ENCODE data around the gene ABCD3.

The ABCD3 gene

DNA sequence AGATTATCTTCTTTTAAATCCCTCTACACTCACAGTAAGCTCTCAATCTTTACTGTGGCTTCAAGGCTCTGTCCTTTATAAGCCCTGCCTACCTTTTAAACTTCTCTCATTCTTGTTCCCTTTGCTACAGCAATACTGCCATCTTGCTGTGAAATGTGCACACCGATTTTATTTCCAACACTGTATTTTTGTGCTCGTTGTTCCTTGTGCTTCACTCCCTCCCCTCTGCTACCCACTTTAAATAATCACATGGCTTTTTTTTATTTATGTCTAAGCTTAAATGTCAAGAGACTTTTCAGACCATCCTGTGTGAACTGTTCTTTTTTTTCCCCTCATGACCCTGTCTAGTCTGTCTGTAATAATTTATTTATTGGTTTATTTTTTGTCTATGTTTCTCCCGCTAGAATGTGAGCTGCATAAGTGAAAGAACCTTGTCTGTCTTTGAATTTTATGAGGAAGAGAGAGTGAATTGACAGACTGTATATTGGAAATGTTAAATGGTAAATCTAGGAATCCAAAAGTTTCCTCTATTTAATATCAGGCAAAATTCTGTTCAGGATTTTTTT, 45.7 kb downstream of the ABCD3 start:
- peak; percentile 55 for DNase-seq (ENCODE audit: low read depth, low spot score)
- H3K4me3 ChIP-seq (ENCODE audit: low read depth, low read length) = no peak overlapping the region
- in situ Hi-C loops (cut with HindIII; ENCODE audit: low sequenced_read_pairs) = no loop called here
- TF ChIP-seq, protein P1, sequence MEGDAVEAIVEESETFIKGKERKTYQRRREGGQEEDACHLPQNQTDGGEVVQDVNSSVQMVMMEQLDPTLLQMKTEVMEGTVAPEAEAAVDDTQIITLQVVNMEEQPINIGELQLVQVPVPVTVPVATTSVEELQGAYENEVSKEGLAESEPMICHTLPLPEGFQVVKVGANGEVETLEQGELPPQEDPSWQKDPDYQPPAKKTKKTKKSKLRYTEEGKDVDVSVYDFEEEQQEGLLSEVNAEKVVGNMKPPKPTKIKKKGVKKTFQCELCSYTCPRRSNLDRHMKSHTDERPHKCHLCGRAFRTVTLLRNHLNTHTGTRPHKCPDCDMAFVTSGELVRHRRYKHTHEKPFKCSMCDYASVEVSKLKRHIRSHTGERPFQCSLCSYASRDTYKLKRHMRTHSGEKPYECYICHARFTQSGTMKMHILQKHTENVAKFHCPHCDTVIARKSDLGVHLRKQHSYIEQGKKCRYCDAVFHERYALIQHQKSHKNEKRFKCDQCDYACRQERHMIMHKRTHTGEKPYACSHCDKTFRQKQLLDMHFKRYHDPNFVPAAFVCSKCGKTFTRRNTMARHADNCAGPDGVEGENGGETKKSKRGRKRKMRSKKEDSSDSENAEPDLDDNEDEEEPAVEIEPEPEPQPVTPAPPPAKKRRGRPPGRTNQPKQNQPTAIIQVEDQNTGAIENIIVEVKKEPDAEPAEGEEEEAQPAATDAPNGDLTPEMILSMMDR (IDR thresholded peaks at IDR 0.05; ENCODE audit: low read depth, low read length) = peak; percentile 55

DNA sequence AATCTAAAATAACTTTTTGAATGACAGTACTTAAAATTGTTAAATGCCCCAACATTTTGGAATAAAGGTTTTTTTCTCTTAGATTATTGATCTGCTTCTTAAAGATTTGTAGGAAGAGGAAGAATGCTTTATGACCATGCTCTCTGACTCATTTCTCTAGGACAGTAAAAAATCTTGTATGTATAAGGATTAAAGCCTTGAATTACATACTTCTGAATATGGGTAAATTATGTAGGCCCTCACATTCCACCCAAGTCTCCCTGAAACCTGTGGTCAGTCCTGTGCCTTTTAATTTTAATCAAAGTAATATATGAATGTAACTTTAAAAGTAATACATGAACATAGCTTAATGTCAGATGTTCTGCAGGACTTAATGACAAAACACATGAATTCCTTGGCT, 50.5 kb downstream of the ABCD3 start:
- H3K4me3 ChIP-seq (ENCODE audit: low read depth, low read length) = no peak overlapping the region
- TF ChIP-seq, protein P1 (IDR thresholded peaks at IDR 0.05; ENCODE audit: low read depth, low read length) = no peak
- DNase-seq (ENCODE audit: low read depth, low spot score) = no peak
- in situ Hi-C loops (cut with HindIII; ENCODE audit: low sequenced_read_pairs) = no loop called here

DNA sequence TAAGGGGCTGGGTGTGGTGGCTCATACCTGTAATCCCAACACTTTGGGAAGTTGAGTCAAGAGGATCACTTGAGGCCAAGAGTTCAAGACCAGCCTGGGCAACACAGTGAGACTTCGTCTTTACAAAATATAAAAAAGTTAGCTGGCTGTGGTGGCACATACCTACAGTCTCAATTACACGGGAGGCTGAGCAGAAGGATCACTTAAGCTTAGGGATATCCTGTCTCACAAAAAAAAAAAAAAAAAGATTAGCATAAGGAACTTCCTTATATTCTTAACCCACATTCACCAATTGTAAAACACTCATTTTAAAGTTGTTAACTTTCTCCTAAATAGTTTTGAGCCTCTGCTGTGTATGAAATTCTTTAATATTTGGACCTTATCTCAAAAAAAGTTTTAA, 53.1 kb downstream of the ABCD3 start:
- no peak for DNase-seq (ENCODE audit: low read depth, low spot score)
- no peak overlapping the region for H3K4me3 ChIP-seq (ENCODE audit: low read depth, low read length)
- TF ChIP-seq, protein P1 (IDR thresholded peaks at IDR 0.05; ENCODE audit: low read depth, low read length) = no peak
- in situ Hi-C loops (cut with HindIII; ENCODE audit: low sequenced_read_pairs) = no loop called here

DNA sequence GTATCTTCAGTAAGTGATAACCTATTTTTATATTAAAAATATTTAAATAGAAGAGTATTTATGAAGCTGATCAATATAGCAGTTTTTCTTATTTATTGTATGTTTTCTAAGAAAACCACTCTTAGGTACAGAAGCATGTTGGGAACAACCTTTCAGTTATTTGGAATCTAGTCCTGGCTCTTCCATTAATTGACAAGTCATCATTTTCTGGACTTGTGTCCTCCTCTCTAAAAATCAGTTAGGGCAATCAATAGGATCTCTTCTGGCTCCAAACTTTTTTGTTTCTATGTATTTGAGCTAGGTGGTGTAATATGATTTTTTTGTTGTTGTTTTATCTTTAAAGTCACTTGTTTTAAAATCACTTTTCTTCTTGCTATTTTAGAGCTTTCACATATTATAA, 57.0 kb downstream of the ABCD3 start:
- no peak for DNase-seq (ENCODE audit: low read depth, low spot score)
- H3K4me3 ChIP-seq (ENCODE audit: low read depth, low read length) = no peak overlapping the region
- in situ Hi-C loops (cut with HindIII; ENCODE audit: low sequenced_read_pairs) = no loop called here
- TF ChIP-seq, protein P1 (IDR thresholded peaks at IDR 0.05; ENCODE audit: low read depth, low read length) = no peak

DNA sequence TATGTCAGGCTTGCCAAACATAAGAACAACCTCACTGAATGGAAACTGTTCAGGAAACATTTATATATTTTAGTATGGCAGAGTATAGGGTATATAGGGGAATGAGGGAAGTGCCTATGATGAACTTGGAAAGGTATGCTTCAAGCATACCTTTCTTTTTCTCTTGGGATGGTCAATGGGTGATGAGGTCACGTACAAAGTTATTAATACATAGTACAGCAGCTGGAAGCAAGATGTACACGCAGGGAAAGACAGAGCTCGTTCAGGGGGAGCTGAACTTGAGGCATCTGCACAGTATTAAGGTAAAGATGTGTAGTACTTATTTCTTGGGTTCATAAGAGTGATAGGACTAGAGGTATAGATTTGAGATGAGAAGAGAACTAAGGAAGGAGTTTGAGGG, 61.5 kb downstream of the ABCD3 start:
- TF ChIP-seq, protein P1 (IDR thresholded peaks at IDR 0.05; ENCODE audit: low read depth, low read length) = no peak
- in situ Hi-C loops (cut with HindIII; ENCODE audit: low sequenced_read_pairs) = no loop called here
- DNase-seq (ENCODE audit: low read depth, low spot score) = no peak

DNA sequence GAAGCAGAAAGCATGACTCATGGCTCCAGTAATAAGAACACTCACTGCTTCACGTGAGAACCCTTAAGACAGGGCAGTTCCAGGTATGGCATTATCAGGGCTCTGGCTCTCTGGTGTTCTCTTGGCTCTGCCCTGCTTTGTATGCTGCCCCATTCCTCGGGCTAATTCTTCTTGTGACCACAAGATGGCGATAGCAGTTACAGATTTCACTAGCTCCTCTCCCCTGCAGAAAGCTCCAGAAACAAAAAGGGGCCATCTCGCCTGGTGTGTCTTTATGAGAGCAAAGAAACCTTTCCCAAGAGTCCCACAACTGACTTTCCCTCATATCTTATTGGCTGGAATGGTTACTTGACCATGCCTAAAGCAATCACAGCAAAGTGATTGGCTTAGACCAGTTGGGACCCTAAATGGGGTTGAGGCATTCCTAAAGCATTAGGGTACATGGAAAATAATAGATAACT, 63.3 kb downstream of the ABCD3 start:
- DNase-seq (ENCODE audit: low read depth, low spot score) = peak; percentile 70
- no peak overlapping the region for H3K4me3 ChIP-seq (ENCODE audit: low read depth, low read length)
- TF ChIP-seq, protein P1 (IDR thresholded peaks at IDR 0.05; ENCODE audit: low read depth, low read length) = peak; percentile 89
- in situ Hi-C loops (cut with HindIII; ENCODE audit: low sequenced_read_pairs) = no loop called here

More for the DNA sequence above, 61.5 kb downstream of the ABCD3 start:
- H3K4me3 ChIP-seq (ENCODE audit: low read depth, low read length) = no peak overlapping the region

All from astrocyte of the spinal cord (primary cell).